ENCODE data around the gene ARHGAP8.

- TF ChIP-seq EZH2 (conservative IDR thresholded peaks at IDR 0.05; ENCODE audit: low read depth, low read length) = no peak
- TF ChIP-seq CTCF (CRISPR knock-in tag; IDR thresholded peaks at IDR 0.05) = no peak
- TF ChIP-seq ZNF160 (CRISPR knock-in tag; IDR thresholded peaks at IDR 0.05) = no peak
- TF ChIP-seq, protein P1, sequence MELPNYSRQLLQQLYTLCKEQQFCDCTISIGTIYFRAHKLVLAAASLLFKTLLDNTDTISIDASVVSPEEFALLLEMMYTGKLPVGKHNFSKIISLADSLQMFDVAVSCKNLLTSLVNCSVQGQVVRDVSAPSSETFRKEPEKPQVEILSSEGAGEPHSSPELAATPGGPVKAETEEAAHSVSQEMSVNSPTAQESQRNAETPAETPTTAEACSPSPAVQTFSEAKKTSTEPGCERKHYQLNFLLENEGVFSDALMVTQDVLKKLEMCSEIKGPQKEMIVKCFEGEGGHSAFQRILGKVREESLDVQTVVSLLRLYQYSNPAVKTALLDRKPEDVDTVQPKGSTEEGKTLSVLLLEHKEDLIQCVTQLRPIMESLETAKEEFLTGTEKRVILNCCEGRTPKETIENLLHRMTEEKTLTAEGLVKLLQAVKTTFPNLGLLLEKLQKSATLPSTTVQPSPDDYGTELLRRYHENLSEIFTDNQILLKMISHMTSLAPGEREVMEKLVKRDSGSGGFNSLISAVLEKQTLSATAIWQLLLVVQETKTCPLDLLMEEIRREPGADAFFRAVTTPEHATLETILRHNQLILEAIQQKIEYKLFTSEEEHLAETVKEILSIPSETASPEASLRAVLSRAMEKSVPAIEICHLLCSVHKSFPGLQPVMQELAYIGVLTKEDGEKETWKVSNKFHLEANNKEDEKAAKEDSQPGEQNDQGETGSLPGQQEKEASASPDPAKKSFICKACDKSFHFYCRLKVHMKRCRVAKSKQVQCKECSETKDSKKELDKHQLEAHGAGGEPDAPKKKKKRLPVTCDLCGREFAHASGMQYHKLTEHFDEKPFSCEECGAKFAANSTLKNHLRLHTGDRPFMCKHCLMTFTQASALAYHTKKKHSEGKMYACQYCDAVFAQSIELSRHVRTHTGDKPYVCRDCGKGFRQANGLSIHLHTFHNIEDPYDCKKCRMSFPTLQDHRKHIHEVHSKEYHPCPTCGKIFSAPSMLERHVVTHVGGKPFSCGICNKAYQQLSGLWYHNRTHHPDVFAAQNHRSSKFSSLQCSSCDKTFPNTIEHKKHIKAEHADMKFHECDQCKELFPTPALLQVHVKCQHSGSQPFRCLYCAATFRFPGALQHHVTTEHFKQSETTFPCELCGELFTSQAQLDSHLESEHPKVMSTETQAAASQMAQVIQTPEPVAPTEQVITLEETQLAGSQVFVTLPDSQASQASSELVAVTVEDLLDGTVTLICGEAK (IDR thresholded peaks at IDR 0.05) = no peak
- TF ChIP-seq, protein P1 (CRISPR knock-in tag; IDR thresholded peaks at IDR 0.05) = no peak
- TF ChIP-seq HNF1B (CRISPR knock-in tag; IDR thresholded peaks at IDR 0.05) = no peak
- TF ChIP-seq TCF7L2 (IDR thresholded peaks at IDR 0.05; ENCODE audit: low read depth, low read length) = no peak
- TF ChIP-seq, protein P2, sequence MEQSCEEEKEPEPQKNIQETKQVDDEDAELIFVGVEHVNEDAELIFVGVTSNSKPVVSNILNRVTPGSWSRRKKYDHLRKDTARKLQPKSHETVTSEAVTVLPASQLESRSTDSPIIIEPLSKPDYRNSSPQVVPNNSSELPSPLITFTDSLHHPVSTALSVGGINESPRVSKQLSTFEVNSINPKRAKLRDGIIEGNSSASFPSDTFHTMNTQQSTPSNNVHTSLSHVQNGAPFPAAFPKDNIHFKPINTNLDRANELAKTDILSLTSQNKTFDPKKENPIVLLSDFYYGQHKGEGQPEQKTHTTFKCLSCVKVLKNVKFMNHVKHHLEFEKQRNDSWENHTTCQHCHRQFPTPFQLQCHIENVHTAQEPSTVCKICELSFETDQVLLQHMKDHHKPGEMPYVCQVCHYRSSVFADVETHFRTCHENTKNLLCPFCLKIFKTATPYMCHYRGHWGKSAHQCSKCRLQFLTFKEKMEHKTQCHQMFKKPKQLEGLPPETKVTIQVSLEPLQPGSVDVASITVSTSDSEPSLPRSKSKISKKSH (CRISPR knock-in tag; IDR thresholded peaks at IDR 0.05; ENCODE audit: borderline replicate concordance) = no peak
- no peak for TF ChIP-seq PHF20 (CRISPR knock-in tag; IDR thresholded peaks at IDR 0.05)
- TF ChIP-seq MAFK (conservative IDR thresholded peaks at IDR 0.05 in 1 of 2, IDR thresholded peaks at IDR 0.05 in 1 of 2; ENCODE audit: low read length in 2 of 2) = no peak
- no peak for TF ChIP-seq NFIC (IDR thresholded peaks at IDR 0.05; ENCODE audit: low read length)
Measured at GRCh38 chr22:44831885-44832284, 79.5 kb downstream of the ARHGAP8 start.
